H1 (cell line): ENCODE results near the gene NKD2. TPM values are rescaled to one million over a fixed set of nuclear protein-coding genes. Genes with fewer than 3 reads are reported as not detected.

ENCODE experiments used
- CTCF ChIA-PET: fragments of 300-600 bp; sonication (Branson Sonifier 250); formaldehyde crosslinking; loops from one replicate; lab custom pipeline; 2021; ENCODE audit not compliant: partially characterized antibody; lab: Charles Lee
- POLR2A ChIA-PET: fragments of 300-600 bp; sonication (Branson Sonifier 250); formaldehyde crosslinking; loops from one replicate; lab custom pipeline; 2021; ENCODE audit warnings: inconsistent platforms; ENCODE audit not compliant: partially characterized antibody; lab: Charles Lee
- DNase-seq, 2 experiments: peaks; one replicate each; pipeline versions ENCODE4 v3.0.0 to v3.0.0-alpha.2; 2010 to 2022; ENCODE audit warnings: low spot score in 2 of 2, low read depth in 1 of 2, mixed read lengths in 1 of 2
- FAIRE-seq: peaks from 2 replicates; lab custom pipeline; 2011; peaks lifted over from hg19 to GRCh38; lab: Jason Lieb, UNC
- H2AFZ ChIP-seq: 2 replicates; pipeline ENCODE4 v1.8.1; 2012; ENCODE audit warnings: low read length, inconsistent platforms
- H2AK5ac ChIP-seq: 2 replicates; pipeline ENCODE4 v1.6.1; 2013; ENCODE audit warnings: low read depth, low read length
- H2BK120ac ChIP-seq: replicated peaks from 2 replicates; pipeline ENCODE3; 2013; ENCODE audit warnings: low read depth, low read length, inconsistent platforms
- H2BK12ac ChIP-seq: 2 replicates; pipeline ENCODE4 v1.6.1; 2013; ENCODE audit warnings: low read depth, low read length
- H2BK15ac ChIP-seq: 2 replicates; pipeline ENCODE4 v1.6.1; 2013; ENCODE audit warnings: low read length
- H2BK20ac ChIP-seq: 2 replicates; pipeline ENCODE4 v1.6.1; 2013; ENCODE audit warnings: low read length
- H2BK5ac ChIP-seq: 2 replicates; pipeline ENCODE4 v1.6.1; 2013; ENCODE audit warnings: low read depth, low read length
- H3K14ac ChIP-seq: 2 replicates; pipeline ENCODE4 v1.6.1; 2013; ENCODE audit warnings: inconsistent platforms; ENCODE audit not compliant: insufficient read length
- H3K18ac ChIP-seq: 2 replicates; pipeline ENCODE4 v1.6.1; 2013; ENCODE audit warnings: low read length; ENCODE audit errors: extremely low read depth
- H3K23ac ChIP-seq: 2 replicates; pipeline ENCODE4 v1.6.1; 2013; ENCODE audit warnings: inconsistent platforms; ENCODE audit not compliant: insufficient read length
- H3K23me2 ChIP-seq: 2 replicates; pipeline ENCODE4 v1.6.1; 2013; ENCODE audit warnings: low read depth, low read length
- H3K27ac ChIP-seq: 2 replicates; pipeline ENCODE4 v1.6.1; 2011; ENCODE audit warnings: low read depth, low read length, inconsistent platforms
- H3K27me3 ChIP-seq, 4 experiments: replicated peaks in 1 of 4; 1 replicate in 1 of 4; 2 replicates in 3 of 4; pipeline versions ENCODE4 v1.6.1 to v1.8.1; 2011 to 2013; ENCODE audit warnings: low read length in 3 of 4, mild to moderate bottlenecking in 3 of 4, inconsistent platforms in 2 of 4, mixed read lengths in 2 of 4, moderate library complexity in 1 of 4; ENCODE audit not compliant: control insufficient read depth in 3 of 4, insufficient read depth in 3 of 4; ENCODE audit errors: extremely low read depth in 1 of 4
- H3K36me3 ChIP-seq, 4 experiments: 2 replicates each; pipeline versions ENCODE4 v1.6.1 to v1.8.1; 2011 to 2013; ENCODE audit warnings: mild to moderate bottlenecking in 4 of 4, low read length in 3 of 4, moderate library complexity in 2 of 4, control low read depth in 1 of 4, inconsistent platforms in 1 of 4; ENCODE audit not compliant: insufficient read depth in 4 of 4, control insufficient read depth in 2 of 4
- H3K4ac ChIP-seq: replicated peaks from 2 replicates; pipeline ENCODE3; 2013; ENCODE audit warnings: low read length, low read depth, mixed read lengths, inconsistent platforms; ENCODE audit not compliant: insufficient read length
- H3K4me1 ChIP-seq, 4 experiments: replicated peaks in 1 of 4; 1 replicate in 1 of 4; 2 replicates in 3 of 4; pipeline versions ENCODE4 v1.6.1 to v1.8.1; 2011 to 2013; ENCODE audit warnings: low read length in 3 of 4, inconsistent platforms in 2 of 4, mixed read lengths in 1 of 4; ENCODE audit not compliant: insufficient read depth in 4 of 4, control insufficient read depth in 3 of 4
- H3K4me2 ChIP-seq, 2 experiments: 2 replicates each; pipeline versions ENCODE4 v1.6.1 to v1.8.1; 2011 to 2013; ENCODE audit warnings: low read depth in 2 of 2, low read length in 2 of 2, control low read depth in 1 of 2, inconsistent platforms in 1 of 2, mild to moderate bottlenecking in 1 of 2; ENCODE audit not compliant: insufficient read depth in 1 of 2
- H3K4me3 ChIP-seq, 4 experiments: fragments of 200-600, 300-600 bp in 1 of 4; sonication (generic), shearing (Covaris generic), sonication (Bioruptor Twin) in 1 of 4; 2 replicates each; pipeline versions ENCODE4 v1.5.1 to v1.8.1; 2011 to 2016; ENCODE audit warnings: low read length in 4 of 4, low read depth in 3 of 4, control low read depth in 2 of 4, inconsistent platforms in 2 of 4, mild to moderate bottlenecking in 2 of 4, mixed read lengths in 1 of 4, moderate library complexity in 1 of 4; ENCODE audit not compliant: insufficient read depth in 2 of 4; ENCODE audit errors: extremely low read depth in 1 of 4
- H3K56ac ChIP-seq: replicated peaks from 2 replicates; pipeline ENCODE3; 2013; ENCODE audit warnings: low read depth, mild to moderate bottlenecking, mixed read lengths, low read length, inconsistent platforms; ENCODE audit not compliant: insufficient read length
- H3K79me1 ChIP-seq: 2 replicates; pipeline ENCODE4 v1.6.1; 2013; ENCODE audit warnings: low read depth, low read length, control low read depth
- H3K79me2 ChIP-seq, 2 experiments: 2 replicates each; pipeline versions ENCODE4 v1.6.1 to v1.8.1; 2012 to 2013; ENCODE audit warnings: low read length in 2 of 2, mild to moderate bottlenecking in 2 of 2, inconsistent platforms in 1 of 2; ENCODE audit not compliant: insufficient read depth in 2 of 2, control insufficient read depth in 1 of 2
- H3K9ac ChIP-seq, 4 experiments: replicated peaks in 1 of 4; 1 replicate in 1 of 4; 2 replicates in 3 of 4; pipeline versions ENCODE4 v1.6.1 to v1.8.1; 2011 to 2013; ENCODE audit warnings: low read depth in 3 of 4, low read length in 3 of 4, control low read depth in 2 of 4, mild to moderate bottlenecking in 2 of 4, moderate library complexity in 2 of 4, inconsistent platforms in 1 of 4; ENCODE audit errors: extremely low read depth in 1 of 4
- H3K9me3 ChIP-seq, 2 experiments: 2 replicates each; pipeline versions ENCODE4 v1.6.1 to v1.8.1; 2012 to 2013; ENCODE audit warnings: mild to moderate bottlenecking in 2 of 2, moderate library complexity in 2 of 2, control low read depth in 1 of 2, inconsistent platforms in 1 of 2, low read depth in 1 of 2, low read length in 1 of 2, mixed read lengths in 1 of 2; ENCODE audit not compliant: insufficient read depth in 2 of 2
- H4K20me1 ChIP-seq, 2 experiments: replicated peaks in 1 of 2; 2 replicates each; pipeline versions ENCODE3 to v1.8.1; 2011 to 2013; ENCODE audit warnings: inconsistent platforms in 2 of 2, low read length in 2 of 2, mild to moderate bottlenecking in 1 of 2; ENCODE audit not compliant: insufficient read depth in 2 of 2, control insufficient read depth in 1 of 2
- H4K5ac ChIP-seq: 2 replicates; pipeline ENCODE4 v1.6.1; 2013; ENCODE audit warnings: low read length, low read depth, mixed read lengths, inconsistent platforms; ENCODE audit not compliant: insufficient read length
- H4K8ac ChIP-seq: 2 replicates; pipeline ENCODE4 v1.8.0; 2013; ENCODE audit warnings: mild to moderate bottlenecking, moderate library complexity, low read length, inconsistent platforms; ENCODE audit not compliant: insufficient read depth; ENCODE audit errors: extremely low read depth
- H4K91ac ChIP-seq: replicated peaks from 2 replicates; pipeline ENCODE3; 2013; ENCODE audit warnings: low read length, mixed read lengths, inconsistent platforms; ENCODE audit not compliant: insufficient read length
- ASH2L ChIP-seq: fragments of 200-600, 300-600 bp; sonication (generic); IDR thresholded peaks from one replicate; pipeline ENCODE4 v1.7.1; 2017; ENCODE audit warnings: low read length
- CHD1 ChIP-seq: IDR thresholded peaks from 2 replicates; pipeline ENCODE4 v1.6.1; 2012; ENCODE audit warnings: low read depth, low read length, improper control_type of control experiment
- POLR2A ChIP-seq, 2 experiments: IDR thresholded peaks; 1 replicate in 1 of 2; 2 replicates in 1 of 2; pipeline ENCODE4 v1.6.1; 2011; ENCODE audit warnings: low read depth in 2 of 2, low read length in 2 of 2, mild to moderate bottlenecking in 2 of 2; ENCODE audit errors: control extremely low read depth in 1 of 2
- RNF2 ChIP-seq: fragments of 200-900, 300-1000 bp; sonication (generic); IDR thresholded peaks from 2 replicates; pipeline ENCODE4 v1.7.1; 2016; ENCODE audit warnings: borderline replicate concordance, low read depth, mild to moderate bottlenecking, antibody characterized with exemption, low read length; ENCODE audit not compliant: poor library complexity, severe bottlenecking; ENCODE audit errors: missing control alignments
- YY1 ChIP-seq: IDR thresholded peaks from 2 replicates; pipeline ENCODE4 v1.6.1; 2011; ENCODE audit warnings: low read depth, mild to moderate bottlenecking, low read length
- whole genome bisulfite sequencing, 2 experiments: shearing (Covaris generic) in 1 of 2; methylation state at CpG; one replicate each; pipeline versions ENCODE4 v1.1.6 to v1.1.7; 2013 to 2015; ENCODE audit warnings: low lambda C conversion rate in 2 of 2, mixed read lengths in 2 of 2, inconsistent platforms in 1 of 2, low coverage in 1 of 2, missing lambda C conversion rate in 1 of 2; ENCODE audit not compliant: insufficient replicate concordance in 2 of 2, insufficient coverage in 1 of 2, insufficient read length in 1 of 2; ENCODE audit errors: extremely low coverage in 1 of 2, missing lambda C conversion rate in 1 of 2; 5-methylcytosine and 5-hydroxymethylcytosine counted together
- polyA plus RNA-seq, 7 experiments: library from polyadenylated mRNA; depleted of rRNA in 3 of 7; stranded (reverse) in 5 of 7; unstranded in 2 of 7; fragments of >200 nt in 5 of 7; fragments of 200-250 nt in 2 of 7; gene quantifications; 1 replicate in 5 of 7; 2 replicates in 1 of 7; 4 replicates in 1 of 7; pipeline versions ENCODE4 v1.2.1 to v1.2.3, GENCODE V29; 2011 to 2013; ENCODE audit warnings: missing spikeins in 2 of 7, mixed read lengths in 2 of 7
- total RNA-seq: library from RNA; stranded (reverse); fragmentation: NEBNext Ultra II Directional; extraction: Animal tissue kit (Norgen Biotek cat#: 25700); gene quantifications from 2 replicates; pipeline ENCODE4 v1.2.1, GENCODE V29; 2021

The NKD2 gene
- total and polyA plus RNA-seq, 2 of the 8 experiments (the other 6 are each of a cell fraction or from before 2014, with no cell fraction given), result 5.5 to 7.9 TPM

- no peak overlapping the region for H3K23ac ChIP-seq
- H3K23me2 ChIP-seq, result peaks cover under 1% of the 10 kb centered on the region; the same call in 1 of the 2 replicates
- H3K56ac ChIP-seq, result no peak overlapping the region
- no peak for DNase-seq
- H2AFZ ChIP-seq, result no peak overlapping the region
- POLR2A ChIA-PET, result no interaction called here
- no peak overlapping the region for H4K91ac ChIP-seq
- no peak overlapping the region for H2BK12ac ChIP-seq
- no peak overlapping the region for H3K4me3 ChIP-seq
- no peak overlapping the region for H4K8ac ChIP-seq
- no peak overlapping the region for H3K9ac ChIP-seq
- H2AK5ac ChIP-seq, result no peak overlapping the region
- no peak overlapping the region for H2BK120ac ChIP-seq
- H4K20me1 ChIP-seq, result peaks cover 4 to 5% of the 10 kb centered on the region in 2 experiments
- 92% methylated on average over 14 of the region's 14 CpGs; no CpG with 5 or more reads in 1 of the 2 experiments for WGBS, 2 experiments
- no peaks in the 10 kb centered on the region for H3K9me3 ChIP-seq
- no peaks in the 10 kb centered on the region for H3K79me1 ChIP-seq
- no peak overlapping the region for H3K14ac ChIP-seq
- H2BK20ac ChIP-seq, result no peak overlapping the region
- H3K27me3 ChIP-seq, result peaks cover 8 to 15% (median 12%) of the 10 kb centered on the region in 4 experiments
- TF ChIP-seq CHD1 (no peak), RNF2 (no peak), YY1 (no peak), ASH2L (no peak), POLR2A (IDR thresholded peaks at IDR 0.05; ENCODE audit: control extremely low read depth in 1 of 2, low read depth in 2 of 2, low read length in 2 of 2) (no peak)
- H2BK5ac ChIP-seq, result no peak overlapping the region
- H3K36me3 ChIP-seq, result no peaks in the 10 kb centered on the region; a peak in 1 of 8 replicates
- no peak overlapping the region for H3K27ac ChIP-seq
- no peak overlapping the region for H3K4me2 ChIP-seq
- H2BK15ac ChIP-seq, result no peak overlapping the region
- H4K5ac ChIP-seq, result no peak overlapping the region
- peaks cover 0 to 14% (median 6%) of the 10 kb centered on the region in 4 experiments; a peak in 6 of 7 replicates for H3K4me1 ChIP-seq
- CTCF ChIA-PET, result interaction anchor here (0.7 to 4.0 kb wide), 10 partner anchors 8 to 155 kb away, joined by 3 to 24 read pairs (median 4); partner anchors contain the start of gene NKD2
- no peak overlapping the region for H3K18ac ChIP-seq
- H3K79me2 ChIP-seq, result no peaks in the 10 kb centered on the region
- no peak for FAIRE-seq
- no peak overlapping the region for H3K4ac ChIP-seq
These were observed 5.7 kb downstream of the NKD2 start for GRCh38 chr5:1014346-1014745.
